Sigmoid colon (tissue), 3 donors: ENCODE data around the gene BRD9.

Experiments
- POLR2A ChIP-seq, 2 donors: fragments of 450-650 bp; IDR thresholded peaks; one replicate each; pipeline ENCODE4 v1.6.1; 2016; ENCODE audit warnings: antibody characterized with exemption in 2 of 2, mild to moderate bottlenecking in 2 of 2, moderate library complexity in 2 of 2
- TF ChIP-seq, protein P1 (sequence below), 4 experiments: fragments of 450-650 bp in 3 of 4; fragments of 200-600 bp in 1 of 4; IDR thresholded peaks; one replicate each; pipeline ENCODE4 v1.5.1; 2016 to 2019; ENCODE audit warnings: antibody characterized with exemption in 4 of 4, mild to moderate bottlenecking in 3 of 4, moderate library complexity in 2 of 4

DNA sequence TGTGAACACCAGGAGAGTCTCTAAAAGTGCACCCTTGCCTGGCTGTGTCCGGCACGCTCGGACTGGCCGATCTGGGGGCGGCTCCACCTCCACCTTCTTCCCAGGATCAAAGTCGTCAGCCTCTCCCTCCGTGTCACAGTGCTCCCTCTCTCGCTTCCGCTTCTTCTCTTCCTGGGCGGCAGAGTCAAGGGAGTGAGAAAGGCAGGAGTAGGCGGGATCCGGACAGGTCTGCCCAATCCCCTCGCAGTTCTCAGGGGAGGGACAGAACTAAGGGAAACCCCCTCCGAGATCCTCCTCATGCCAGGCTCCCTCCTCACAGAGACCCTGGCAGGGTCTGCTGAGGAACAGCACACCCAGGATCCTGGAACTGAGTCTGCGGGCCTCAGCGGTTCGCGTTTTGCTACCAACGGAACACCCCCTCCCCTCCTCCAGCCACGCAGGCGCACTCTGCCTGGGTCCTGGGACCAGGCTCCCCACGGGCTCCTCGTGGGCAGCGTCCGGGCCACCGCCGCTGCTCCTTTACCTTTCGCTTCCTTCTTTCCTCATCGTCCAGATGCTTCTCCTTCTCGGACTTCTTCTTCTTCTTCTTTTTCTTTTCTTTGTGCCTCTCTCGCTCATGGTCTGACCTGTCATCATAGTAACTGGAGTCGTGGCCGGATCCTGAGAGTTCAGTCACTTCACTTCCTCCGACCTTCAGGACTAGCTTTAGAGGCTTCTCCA is 1.3 kb downstream of the BRD9 start:
- TF ChIP-seq, protein P1, sequence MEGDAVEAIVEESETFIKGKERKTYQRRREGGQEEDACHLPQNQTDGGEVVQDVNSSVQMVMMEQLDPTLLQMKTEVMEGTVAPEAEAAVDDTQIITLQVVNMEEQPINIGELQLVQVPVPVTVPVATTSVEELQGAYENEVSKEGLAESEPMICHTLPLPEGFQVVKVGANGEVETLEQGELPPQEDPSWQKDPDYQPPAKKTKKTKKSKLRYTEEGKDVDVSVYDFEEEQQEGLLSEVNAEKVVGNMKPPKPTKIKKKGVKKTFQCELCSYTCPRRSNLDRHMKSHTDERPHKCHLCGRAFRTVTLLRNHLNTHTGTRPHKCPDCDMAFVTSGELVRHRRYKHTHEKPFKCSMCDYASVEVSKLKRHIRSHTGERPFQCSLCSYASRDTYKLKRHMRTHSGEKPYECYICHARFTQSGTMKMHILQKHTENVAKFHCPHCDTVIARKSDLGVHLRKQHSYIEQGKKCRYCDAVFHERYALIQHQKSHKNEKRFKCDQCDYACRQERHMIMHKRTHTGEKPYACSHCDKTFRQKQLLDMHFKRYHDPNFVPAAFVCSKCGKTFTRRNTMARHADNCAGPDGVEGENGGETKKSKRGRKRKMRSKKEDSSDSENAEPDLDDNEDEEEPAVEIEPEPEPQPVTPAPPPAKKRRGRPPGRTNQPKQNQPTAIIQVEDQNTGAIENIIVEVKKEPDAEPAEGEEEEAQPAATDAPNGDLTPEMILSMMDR (IDR thresholded peaks at IDR 0.05) = no peak
- no peak for TF ChIP-seq POLR2A (IDR thresholded peaks at IDR 0.05)
